Common myeloid progenitor, CD34-positive (primary cell): Measurements from ENCODE around the gene PLXNA4.

Experiments
- CTCF ChIA-PET: fragments of 350-600 bp; sonication (Branson Sonifier 250); formaldehyde crosslinking; loops from one replicate; lab custom pipeline; 2021; ENCODE audit warnings: antibody characterized with exemption; lab: Charles Lee
- POLR2A ChIA-PET: fragments of 350-600 bp; sonication (Branson Sonifier 250); formaldehyde crosslinking; loops from one replicate; lab custom pipeline; 2021; ENCODE audit warnings: antibody characterized with exemption; lab: Charles Lee
- DNase-seq, 3 donors: peaks; one replicate each; pipeline versions ENCODE4 v3.0.0 to v3.0.0-alpha.2; 2013
- H3K27ac ChIP-seq, 2 experiments: 1 replicate in 1 of 2; 2 replicates in 1 of 2; pipeline ENCODE4 v1.7.0; 2013; ENCODE audit warnings: inconsistent platforms in 2 of 2, low read length in 2 of 2, mild to moderate bottlenecking in 2 of 2, low read depth in 1 of 2, moderate library complexity in 1 of 2; ENCODE audit not compliant: severe bottlenecking in 2 of 2, insufficient read depth in 1 of 2, poor library complexity in 1 of 2
- H3K27me3 ChIP-seq, 5 experiments: replicated peaks in 2 of 5; 1 replicate in 3 of 5; 2 replicates in 2 of 5; pipeline versions ENCODE4 v1.6.1 to v1.7.0; 2013; ENCODE audit warnings: low read length in 4 of 5, mild to moderate bottlenecking in 2 of 5, moderate library complexity in 2 of 5, inconsistent platforms in 1 of 5; ENCODE audit not compliant: insufficient read depth in 5 of 5, control insufficient read depth in 4 of 5
- H3K36me3 ChIP-seq, 4 experiments: 1 replicate in 2 of 4; 2 replicates in 2 of 4; pipeline versions ENCODE4 v1.6.1 to v1.7.0; 2013; ENCODE audit warnings: low read length in 3 of 4, control low read depth in 1 of 4, mild to moderate bottlenecking in 1 of 4; ENCODE audit not compliant: control insufficient read depth in 4 of 4, insufficient read depth in 4 of 4
- H3K4me1 ChIP-seq, 4 experiments: 1 replicate in 3 of 4; 2 replicates in 1 of 4; pipeline versions ENCODE4 v1.6.1 to v1.7.1; 2013; ENCODE audit warnings: low read length in 3 of 4, mild to moderate bottlenecking in 3 of 4, control low read depth in 1 of 4, inconsistent platforms in 1 of 4, moderate library complexity in 1 of 4; ENCODE audit not compliant: control insufficient read depth in 4 of 4, insufficient read depth in 4 of 4; ENCODE audit errors: control extremely low read depth in 1 of 4
- H3K4me3 ChIP-seq, 7 experiments: 1 replicate in 4 of 7; 2 replicates in 3 of 7; pipeline versions ENCODE4 v1.5.1 to v1.7.0; 2013; ENCODE audit warnings: mild to moderate bottlenecking in 7 of 7, low read length in 6 of 7, moderate library complexity in 6 of 7, inconsistent platforms in 2 of 7, low read depth in 2 of 7, control low read depth in 1 of 7; ENCODE audit not compliant: insufficient read depth in 4 of 7, control insufficient read depth in 1 of 7; ENCODE audit errors: extremely low read depth in 1 of 7
- H3K9me3 ChIP-seq, 5 experiments: 1 replicate in 4 of 5; 2 replicates in 1 of 5; pipeline versions ENCODE4 v1.6.1 to v1.7.1; 2013; ENCODE audit warnings: low read length in 4 of 5, mild to moderate bottlenecking in 2 of 5, inconsistent platforms in 1 of 5, low read depth in 1 of 5, moderate library complexity in 1 of 5; ENCODE audit not compliant: control insufficient read depth in 4 of 5, insufficient read depth in 2 of 5; ENCODE audit errors: control extremely low read depth in 1 of 5
- WGBS: methylation state at CpG from one replicate; pipeline ENCODE4 v1.1.5; 2013; ENCODE audit not compliant: insufficient coverage; 5-methylcytosine and 5-hydroxymethylcytosine counted together

The PLXNA4 gene

GRCh38 chr7:132377703-132378584 is 198.3 kb downstream of the PLXNA4 start:
- no peak for DNase-seq
- Histone ChIP-seq H3K9me3 (peaks cover 0 to 4% (median 0%) of the 10 kb centered on the region in 5 experiments), H3K36me3 (no peaks in the 10 kb centered on the region), H3K27me3 (peaks cover 0 to 19% (median 12%) of the 10 kb centered on the region in 5 experiments), H3K27ac (no peak overlapping the region), H3K4me1 (no peaks in the 10 kb centered on the region), H3K4me3 (no peak overlapping the region)
- POLR2A ChIA-PET, result no interaction called here
- CTCF ChIA-PET, result interaction anchor here (1.1 kb wide), 1 partner anchor 303 kb away, joined by 3 read pairs; no protein-coding TSS in a partner anchor
- WGBS, result 97% methylated on average over 3 of the region's 8 CpGs

GRCh38 chr7:132377015-132377414 is 199.3 kb downstream of the PLXNA4 start:
- POLR2A ChIA-PET, result no interaction called here
- CTCF ChIA-PET, result interaction anchor here (1.1 kb wide), 1 partner anchor 304 kb away, joined by 3 read pairs; no protein-coding TSS in a partner anchor
- no peak for DNase-seq

GRCh38 chr7:132376361-132377013 is 199.8 kb downstream of the PLXNA4 start:
- WGBS, result 93% methylated on average over 5 of the region's 5 CpGs

More at GRCh38 chr7:132377015-132377414, 199.3 kb downstream of the PLXNA4 start:
- H3K4me1 ChIP-seq, result no peaks in the 10 kb centered on the region
- H3K4me3 ChIP-seq, result no peak overlapping the region
- no CpG with 5 or more reads among the region's 2 CpGs for WGBS
- H3K36me3 ChIP-seq, result no peaks in the 10 kb centered on the region
- H3K9me3 ChIP-seq, result peaks cover 0 to 4% (median 0%) of the 10 kb centered on the region in 5 experiments
- H3K27ac ChIP-seq, result no peak overlapping the region
- H3K27me3 ChIP-seq, result peaks cover 0 to 12% (median 6%) of the 10 kb centered on the region in 5 experiments

GRCh38 chr7:132373879-132374278 is 202.4 kb downstream of the PLXNA4 start:
- Histone ChIP-seq H3K27ac (no peak overlapping the region), H3K9me3 (peaks cover 0 to 2% (median 0%) of the 10 kb centered on the region in 5 experiments), H3K4me3 (no peak overlapping the region), H3K27me3 (peaks cover 0 to 9% (median 0%) of the 10 kb centered on the region in 5 experiments), H3K36me3 (no peaks in the 10 kb centered on the region), H3K4me1 (no peaks in the 10 kb centered on the region)
- ChIA-PET CTCF (interaction anchor here (0.7 to 1.4 kb wide), 2 partner anchors 72 to 207 kb away, joined by 3 to 4 read pairs; no protein-coding TSS in a partner anchor), POLR2A (no interaction called here)
- DNase-seq, result no peak
- 100% methylated on average over 1 of the region's 4 CpGs for WGBS

More at GRCh38 chr7:132376361-132377013, 199.8 kb downstream of the PLXNA4 start:
- Histone ChIP-seq H3K4me1 (no peaks in the 10 kb centered on the region), H3K4me3 (no peak overlapping the region), H3K27ac (no peak overlapping the region), H3K36me3 (no peaks in the 10 kb centered on the region), H3K27me3 (peaks cover 0 to 12% (median under 1%) of the 10 kb centered on the region in 5 experiments), H3K9me3 (peaks cover 0 to 4% (median 0%) of the 10 kb centered on the region in 5 experiments)
- DNase-seq, result no peak
- CTCF ChIA-PET, result no interaction called here
- POLR2A ChIA-PET, result no interaction called here

GRCh38 chr7:132373041-132373440 is 203.2 kb downstream of the PLXNA4 start:
- POLR2A ChIA-PET, result no interaction called here
- Histone ChIP-seq H3K4me1 (no peaks in the 10 kb centered on the region), H3K36me3 (no peaks in the 10 kb centered on the region), H3K4me3 (no peak overlapping the region), H3K27ac (no peak overlapping the region), H3K27me3 (peaks cover 0 to 9% (median 0%) of the 10 kb centered on the region in 5 experiments), H3K9me3 (peaks cover 0 to 2% (median 0%) of the 10 kb centered on the region in 5 experiments)
- 100% methylated on average over 3 of the region's 3 CpGs for WGBS
- CTCF ChIA-PET, result interaction anchor here (1.4 kb wide), 1 partner anchor 208 kb away, joined by 3 read pairs; no protein-coding TSS in a partner anchor
- no peak for DNase-seq

- ChIA-PET CTCF (no interaction called here), POLR2A (no interaction called here)
- 100% methylated on average over 2 of the region's 3 CpGs for WGBS
- H3K9me3 ChIP-seq, result peaks cover 0 to 2% (median 0%) of the 10 kb centered on the region in 5 experiments
- H3K27ac ChIP-seq, result no peak overlapping the region
- H3K36me3 ChIP-seq, result no peaks in the 10 kb centered on the region
- no peaks in the 10 kb centered on the region for H3K4me1 ChIP-seq
- H3K27me3 ChIP-seq, result peaks cover 0 to 7% (median 3%) of the 10 kb centered on the region in 5 experiments
- H3K4me3 ChIP-seq, result no peak overlapping the region
- DNase-seq, result no peak
These were observed 204.3 kb downstream of the PLXNA4 start for GRCh38 chr7:132371948-132372347.
